T-helper 1 cell treated with Interleukin-12 subunit alpha and Interleukin-12 subunit beta and Interleukin-4 antibody, amounts not matched to agents 30 ng/mL and 1 ng/mL, for 36 hours (primary cell): Measurements from ENCODE around the gene ITPKB. TPM values are rescaled to one million over a fixed set of nuclear protein-coding genes. Genes with fewer than 3 reads are reported as not detected.
"Not testable (repeated sequence)": the region's sequence is repeated elsewhere in the genome, so short reads cannot be mapped to it uniquely, and the experiment has no call there.

ENCODE experiments used
- intact Hi-C: fragments of 100-400 bp; cut with micrococcal nuclease; formaldehyde crosslinking; loops from one replicate; pipeline ENCODE4 v1.15.1; 2024
- total RNA-seq: library from RNA; stranded (reverse); gene quantifications from 2 replicates; pipeline ENCODE4 v1.2.3, GENCODE V29; 2022

Gene ITPKB
- total RNA-seq, 1 donor from 2014 or later, result 45.3 TPM

DNA sequence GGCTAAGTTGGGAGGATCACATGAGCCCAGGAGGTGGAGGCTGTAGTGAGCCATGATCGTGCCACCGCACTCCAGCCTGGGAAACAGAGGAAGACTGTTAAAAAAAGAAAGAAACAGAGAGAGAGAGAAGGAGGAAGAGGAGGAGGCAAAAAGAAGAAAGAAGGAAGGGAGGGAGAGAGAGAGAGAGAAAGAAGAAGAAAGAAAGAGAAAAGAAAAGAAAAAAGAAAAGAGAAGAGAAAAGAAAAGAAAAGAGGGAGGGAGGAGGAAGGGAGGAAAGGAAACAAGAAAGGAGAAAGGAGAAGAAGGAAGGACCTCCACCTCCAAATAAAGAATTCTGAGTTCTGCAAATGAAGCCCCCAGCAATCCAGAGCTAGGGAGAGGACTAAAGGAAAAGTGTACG lies 108.5 kb downstream of the ITPKB start:
- intact Hi-C loops, result no loop called here

GRCh38 chr1:226629896-226630550 lies 109.1 kb downstream of the ITPKB start:
- intact Hi-C loops, result loop anchor here (5.0 kb wide), 2 partner anchors 807 to 912 kb away; no protein-coding TSS in a partner anchor

GRCh38 chr1:226629210-226629895 lies 109.7 kb downstream of the ITPKB start:
- intact Hi-C loops, result loop anchor here (5.0 kb wide), 2 partner anchors 808 to 913 kb away; no protein-coding TSS in a partner anchor

DNA sequence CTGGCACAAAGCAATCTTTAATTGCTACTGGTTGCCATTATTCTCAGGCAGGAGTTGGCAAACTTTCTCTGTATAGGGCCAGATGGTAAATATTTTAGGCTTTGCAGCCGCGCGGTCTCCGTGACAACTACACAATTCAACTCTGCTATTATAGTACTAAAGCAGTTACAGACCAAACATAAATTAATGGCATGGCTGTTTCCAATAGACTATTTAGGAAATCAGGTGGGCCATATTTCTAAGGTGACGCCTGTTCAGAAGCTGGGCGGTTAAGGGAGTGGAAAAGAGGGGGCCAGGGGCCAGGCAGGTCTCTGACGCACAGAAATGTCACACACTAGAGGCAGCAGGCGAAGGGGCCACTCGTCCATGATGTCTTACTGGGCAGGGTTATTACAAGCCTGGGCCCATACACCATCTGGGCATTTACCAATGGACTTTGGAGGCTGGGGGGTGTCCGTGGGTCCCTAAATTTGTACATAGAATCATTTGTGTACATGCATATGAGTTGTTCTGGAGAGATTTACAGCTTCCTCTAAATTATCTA lies 110.4 kb downstream of the ITPKB start:
- intact Hi-C loops, result loop anchor here (5.0 kb wide), 2 partner anchors 809 to 914 kb away; no protein-coding TSS in a partner anchor

DNA sequence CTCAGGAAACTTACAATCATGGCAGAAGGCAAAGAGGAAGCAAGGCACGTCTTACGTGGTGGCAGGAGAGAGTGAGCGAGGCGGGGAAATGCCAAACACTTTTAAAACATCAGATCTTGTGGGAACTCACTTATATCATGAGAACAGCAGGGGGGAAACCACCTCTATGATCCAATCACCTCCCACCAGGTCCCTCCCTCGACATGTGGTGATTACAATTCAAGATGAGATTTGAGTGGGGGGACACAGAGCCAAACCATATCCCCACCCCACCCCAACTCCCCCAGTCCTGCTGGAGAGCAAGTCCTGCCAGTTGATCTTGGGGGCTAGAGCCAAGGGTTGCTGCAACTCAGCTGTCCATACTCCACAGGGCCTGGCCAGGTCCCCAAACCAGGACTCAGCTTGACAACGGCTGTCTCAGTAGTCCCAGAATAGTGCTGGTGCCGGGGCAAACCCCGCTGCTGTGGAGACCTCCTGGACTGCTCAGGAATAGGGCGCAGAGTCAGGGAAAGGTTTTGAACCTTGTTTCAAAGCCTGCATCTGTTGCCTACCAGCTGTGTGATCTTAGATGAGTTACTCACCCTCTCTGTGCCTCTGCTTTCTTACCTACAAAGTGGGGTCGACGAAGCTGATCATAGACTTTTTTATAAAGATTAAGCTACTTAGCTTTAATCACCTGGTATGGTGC lies 111.0 kb downstream of the ITPKB start:
- intact Hi-C loops, result loop anchor here (5.0 kb wide), 2 partner anchors 809 to 914 kb away; no protein-coding TSS in a partner anchor

DNA sequence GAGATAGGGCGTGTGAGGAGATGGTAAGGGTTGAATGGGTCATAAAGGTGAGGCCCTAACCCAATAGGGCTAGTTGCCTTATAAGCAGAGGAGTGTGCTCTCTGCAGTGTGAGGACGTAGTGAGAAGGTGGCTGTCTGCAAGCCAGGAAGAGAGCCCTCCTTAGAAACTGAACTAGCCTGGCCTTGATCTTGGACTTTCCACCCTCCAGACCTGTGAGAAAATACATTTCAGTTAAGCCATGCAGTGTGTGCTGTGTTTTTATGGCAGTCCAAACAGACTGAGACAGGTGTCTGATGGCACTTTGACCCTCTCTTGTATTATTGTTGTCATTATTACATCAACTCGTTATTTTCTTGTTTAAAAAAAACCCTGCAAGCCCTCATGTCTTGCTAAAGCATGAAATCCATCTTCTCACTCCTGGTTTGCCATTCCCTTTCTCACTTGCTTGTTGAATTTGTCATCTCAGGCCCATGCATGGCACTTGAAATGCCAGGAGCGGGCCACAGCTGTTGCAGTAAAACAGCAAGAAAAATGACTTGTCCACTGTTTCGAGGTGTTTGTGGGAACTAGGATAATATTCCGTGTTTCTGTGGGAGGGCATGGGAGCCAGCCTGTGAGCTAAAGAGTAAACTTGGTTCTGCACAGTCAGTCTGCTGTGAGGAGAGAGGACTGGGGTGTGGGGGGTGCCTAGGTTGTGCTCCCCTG lies 111.9 kb downstream of the ITPKB start:
- intact Hi-C loops, result loop anchor here (5.0 kb wide), 2 partner anchors 810 to 915 kb away; no protein-coding TSS in a partner anchor

GRCh38 chr1:226626577-226626956 lies 112.5 kb downstream of the ITPKB start:
- intact Hi-C loops, result loop anchor here (1.0 to 5.0 kb wide), 10 partner anchors 8 to 916 kb away; partner anchors contain the start of gene ITPKB

DNA sequence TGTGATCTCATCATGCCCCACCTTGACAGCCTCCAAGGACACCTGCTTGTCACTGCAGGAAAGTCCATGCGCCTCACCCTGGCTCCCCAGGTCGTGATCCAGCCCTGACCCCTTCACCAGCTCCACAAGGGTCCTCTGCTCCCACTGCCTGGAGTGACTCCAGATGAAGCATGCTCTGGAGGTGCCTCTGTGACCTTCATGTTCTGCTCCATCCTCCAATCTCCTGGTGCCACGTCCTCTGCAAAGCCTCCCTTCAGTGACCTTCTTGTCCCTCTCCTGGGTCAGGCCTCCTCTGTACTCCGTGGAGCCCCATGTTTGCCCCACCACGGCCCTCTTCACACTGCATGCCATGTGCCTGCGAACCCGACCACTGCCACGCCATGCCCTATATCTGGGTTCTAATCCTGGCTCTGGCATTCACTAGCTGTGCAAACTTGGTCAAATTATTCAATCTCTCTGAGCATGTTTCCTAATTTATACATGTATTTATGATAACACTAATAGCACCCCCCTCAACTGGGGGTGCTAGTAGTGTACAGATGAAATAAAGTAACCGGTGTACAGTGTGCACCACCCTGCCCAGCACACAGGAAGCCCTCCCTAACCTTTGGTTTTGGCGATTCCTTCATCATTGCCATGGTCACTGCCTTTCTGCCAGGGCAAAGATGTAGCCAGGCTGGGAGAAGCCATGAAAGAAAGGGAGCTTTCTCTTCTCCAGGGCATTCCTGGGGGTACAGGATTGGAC lies 113.1 kb downstream of the ITPKB start:
- intact Hi-C loops, result loop anchor here (1.0 to 5.0 kb wide), 10 partner anchors 8 to 916 kb away; partner anchors contain the start of gene ITPKB

DNA sequence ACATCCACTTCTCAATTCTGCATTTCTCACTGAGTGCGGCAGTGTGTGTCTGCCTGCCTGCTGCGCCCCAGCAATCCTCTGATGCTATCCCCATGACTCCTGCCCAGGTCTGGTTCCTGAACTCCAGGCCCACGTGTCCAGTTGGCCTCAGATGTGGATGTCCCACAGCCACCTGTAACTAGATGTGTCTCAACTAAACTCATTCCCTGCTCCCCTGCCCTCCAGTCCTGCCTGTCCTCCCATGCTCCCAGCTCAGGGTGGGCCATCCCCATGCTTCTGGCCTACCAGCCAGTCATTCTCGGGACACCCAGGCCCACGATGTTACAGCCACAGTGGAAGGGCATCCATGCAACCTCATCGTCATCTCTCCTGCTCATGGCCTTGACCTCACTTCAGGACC lies 113.8 kb downstream of the ITPKB start:
- intact Hi-C loops, result loop anchor here (5.0 kb wide), 2 partner anchors 812 to 917 kb away; no protein-coding TSS in a partner anchor

- intact Hi-C loops, result no loop called here
These were observed 114.6 kb downstream of the ITPKB start for GRCh38 chr1:226624526-226624925.

GRCh38 chr1:226622012-226622411 lies 117.1 kb downstream of the ITPKB start:
- intact Hi-C loops, result no loop called here

DNA sequence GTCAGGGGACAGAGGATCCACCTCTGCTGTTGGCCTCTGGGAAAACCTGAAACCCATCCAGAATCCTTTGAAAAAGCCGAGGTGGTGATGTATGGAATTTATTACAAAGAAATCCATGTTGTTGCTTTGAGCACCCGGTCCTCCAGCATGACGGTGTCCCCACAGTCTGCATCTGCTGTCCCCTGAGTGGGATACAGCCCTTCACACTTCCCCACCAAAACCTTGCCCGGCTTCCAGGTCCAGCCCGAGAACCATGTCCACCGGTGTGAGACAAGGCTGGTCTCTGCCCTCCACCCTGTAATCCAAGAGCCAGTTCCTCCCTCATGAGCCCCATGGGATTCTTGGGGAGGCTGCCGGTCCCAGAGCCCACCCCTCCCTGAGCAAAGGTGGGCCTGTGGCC lies 120.1 kb downstream of the ITPKB start:
- intact Hi-C loops, result no loop called here

GRCh38 chr1:226618380-226618779 lies 120.7 kb downstream of the ITPKB start:
- intact Hi-C loops, result no loop called here

DNA sequence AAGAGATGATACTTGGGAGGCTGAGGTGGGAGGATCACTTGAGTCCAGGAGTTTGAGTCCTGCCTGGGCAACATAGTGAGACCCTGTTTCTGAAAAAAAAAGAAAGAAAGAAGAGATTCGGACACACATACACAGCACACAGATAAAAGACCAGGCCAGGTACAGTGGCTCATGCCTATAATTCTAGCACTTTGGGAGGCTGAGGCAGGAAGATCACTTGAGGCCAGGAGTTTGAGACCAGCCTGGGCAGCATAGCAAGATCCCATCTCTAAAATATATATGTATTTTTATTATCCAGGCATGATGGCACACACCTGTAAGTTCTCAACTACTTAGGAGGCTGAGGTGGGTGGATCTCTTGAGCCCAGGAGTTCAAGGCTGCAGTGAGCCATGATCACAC lies 121.4 kb downstream of the ITPKB start:
- intact Hi-C loops, result not testable (repeated sequence)

DNA sequence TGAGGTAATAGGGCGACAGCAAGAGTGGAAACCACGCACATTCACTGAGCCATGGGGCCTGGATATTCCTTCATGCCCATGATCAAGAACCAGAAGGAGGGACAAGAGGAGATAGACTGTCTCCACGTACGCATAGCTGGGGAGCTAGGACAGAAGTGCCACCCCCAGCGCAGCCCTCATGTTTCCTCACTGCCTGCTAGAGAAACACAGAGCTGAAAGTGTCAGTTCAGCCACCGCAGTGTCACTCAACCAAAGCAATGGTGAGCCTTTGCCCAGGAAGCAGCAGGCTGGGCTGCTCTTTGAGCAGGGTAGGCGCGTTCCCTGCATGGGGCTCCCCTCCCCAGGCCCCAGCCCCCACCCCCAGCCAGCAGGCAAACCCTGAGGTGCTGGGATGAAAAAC lies 122.0 kb downstream of the ITPKB start:
- intact Hi-C loops, result no loop called here

- intact Hi-C loops, result loop anchor here (1.0 kb wide), 1 partner anchor 8 kb away; no protein-coding TSS in a partner anchor
These were observed 122.4 kb downstream of the ITPKB start for GRCh38 chr1:226616636-226617035.

GRCh38 chr1:226615876-226616275 lies 123.2 kb downstream of the ITPKB start:
- intact Hi-C loops, result loop anchor here (1.0 kb wide), 1 partner anchor 8 kb away; no protein-coding TSS in a partner anchor

DNA sequence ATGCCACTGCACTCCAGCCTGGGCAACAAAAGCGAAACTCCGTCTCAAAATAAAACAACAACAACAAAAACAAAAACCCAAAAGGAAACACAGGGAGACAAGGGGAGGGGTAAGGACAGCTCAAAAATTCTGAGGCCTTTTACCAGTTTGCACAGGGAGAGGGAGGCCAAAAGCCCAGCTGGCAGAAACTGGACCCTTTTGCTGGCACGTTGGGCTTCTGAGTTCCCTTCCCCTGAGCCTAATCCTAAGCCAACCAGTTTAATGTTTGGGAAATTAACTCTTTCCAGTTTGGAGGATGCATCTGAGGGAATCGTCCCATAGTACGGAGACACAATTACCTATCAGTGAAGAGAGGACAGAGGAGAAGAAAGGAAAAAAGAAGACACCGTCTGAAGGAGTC lies 127.1 kb downstream of the ITPKB start:
- intact Hi-C loops, result not testable (repeated sequence)

DNA sequence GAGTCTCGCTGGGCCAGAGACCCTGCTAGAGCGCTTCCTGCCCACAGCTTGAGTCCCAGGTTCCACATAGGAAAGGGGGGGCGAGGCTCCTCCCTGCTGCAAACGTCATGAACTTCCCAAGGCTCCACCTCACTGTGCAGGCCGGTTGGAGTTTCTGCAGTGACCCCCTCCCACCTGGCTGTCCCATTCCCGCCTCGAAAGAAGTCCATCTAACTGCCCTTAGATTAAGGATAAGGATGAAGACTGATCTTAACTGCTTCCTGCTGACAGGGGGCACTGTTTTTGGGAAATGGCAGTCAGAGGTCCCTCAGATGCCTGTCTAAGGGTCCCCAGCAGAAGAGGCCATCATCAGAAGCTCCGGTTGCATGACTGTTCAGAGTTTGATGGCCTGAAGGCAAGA lies 127.8 kb downstream of the ITPKB start:
- intact Hi-C loops, result no loop called here

- intact Hi-C loops, result no loop called here
These were observed 128.4 kb downstream of the ITPKB start for GRCh38 chr1:226610671-226611070.
